ENCODE data around the gene ARNT2.

GRCh38 chr15:80581976-80582375 is 177.8 kb downstream of the ARNT2 start:
- TF ChIP-seq CTCF (IDR thresholded peaks at IDR 0.05; ENCODE audit: poor library complexity) (no peak), EZH2phosphoT487 (IDR thresholded peaks at IDR 0.05; ENCODE audit: low read depth, severe bottlenecking, unreplicated experiment) (no peak)

Data from hepatocyte (in vitro differentiated cells).